GM18526 (cell line): ENCODE data around the gene TENT5A.

ENCODE experiments used
- POLR2A ChIP-seq: IDR thresholded peaks from 3 replicates; pipeline ENCODE4 v1.6.1; 2011; ENCODE audit not compliant: insufficient read length; ENCODE audit errors: extremely low read depth

Gene TENT5A

GRCh38 chr6:81752084-81752920, at the start of gene TENT5A:
TSS of gene TENT5A (minus strand) at chr6:81752681. CDS start at chr6:81752141, 540 bp downstream.
- TF ChIP-seq POLR2A = peak; percentile 51

GRCh38 chr6:81801489-81801888, 49.0 kb upstream of the TENT5A start:
- TF ChIP-seq POLR2A = no peak

GRCh38 chr6:81800666-81801065, 48.2 kb upstream of the TENT5A start:
- no peak for TF ChIP-seq POLR2A

GRCh38 chr6:81799323-81799722, 46.8 kb upstream of the TENT5A start:
- no peak for TF ChIP-seq POLR2A

GRCh38 chr6:81797591-81797990, 45.1 kb upstream of the TENT5A start:
- TF ChIP-seq POLR2A = no peak

- TF ChIP-seq POLR2A = no peak
These were observed 43.4 kb upstream of the TENT5A start for GRCh38 chr6:81795890-81796289.

GRCh38 chr6:81793821-81794475, 41.5 kb upstream of the TENT5A start:
- no peak for TF ChIP-seq POLR2A

- TF ChIP-seq POLR2A = no peak
These were observed 40.3 kb upstream of the TENT5A start for GRCh38 chr6:81792826-81793225.

GRCh38 chr6:81791756-81792155, 39.3 kb upstream of the TENT5A start:
- no peak for TF ChIP-seq POLR2A

- TF ChIP-seq POLR2A = no peak
These were observed 37.6 kb upstream of the TENT5A start for GRCh38 chr6:81790034-81790433.

- TF ChIP-seq POLR2A = no peak
These were observed 36.8 kb upstream of the TENT5A start for GRCh38 chr6:81789291-81789690.

GRCh38 chr6:81788748-81789147, 36.3 kb upstream of the TENT5A start:
- TF ChIP-seq POLR2A = no peak

GRCh38 chr6:81787313-81788068, 35.0 kb upstream of the TENT5A start:
- TF ChIP-seq POLR2A = no peak

GRCh38 chr6:81786150-81786549, 33.7 kb upstream of the TENT5A start:
- no peak for TF ChIP-seq POLR2A

GRCh38 chr6:81785377-81785776, 32.9 kb upstream of the TENT5A start:
- TF ChIP-seq POLR2A = no peak

- TF ChIP-seq POLR2A = no peak
These were observed 31.4 kb upstream of the TENT5A start for GRCh38 chr6:81783893-81784292.
